Muscle of arm (tissue), 12 donors: ENCODE results near the gene ZFP82. TPM values are rescaled to one million over a fixed set of nuclear protein-coding genes. Genes with fewer than 3 reads are reported as not detected.

Experiments used
- DNase-seq: peaks from one replicate; pipeline ENCODE4 v3.0.0-alpha.2; 2013
- polyA plus RNA-seq, 12 donors: library from polyadenylated mRNA; unstranded; fragments of 120-200 nt; gene quantifications; one replicate each; pipeline ENCODE4 v1.2.1, GENCODE V29; 2013; ENCODE audit not compliant: insufficient read length in 12 of 12

Gene ZFP82
- polyA plus RNA-seq, 12 donors = 7.3 to 12.2 (median 10.5) TPM; not detected in 1

DNA sequence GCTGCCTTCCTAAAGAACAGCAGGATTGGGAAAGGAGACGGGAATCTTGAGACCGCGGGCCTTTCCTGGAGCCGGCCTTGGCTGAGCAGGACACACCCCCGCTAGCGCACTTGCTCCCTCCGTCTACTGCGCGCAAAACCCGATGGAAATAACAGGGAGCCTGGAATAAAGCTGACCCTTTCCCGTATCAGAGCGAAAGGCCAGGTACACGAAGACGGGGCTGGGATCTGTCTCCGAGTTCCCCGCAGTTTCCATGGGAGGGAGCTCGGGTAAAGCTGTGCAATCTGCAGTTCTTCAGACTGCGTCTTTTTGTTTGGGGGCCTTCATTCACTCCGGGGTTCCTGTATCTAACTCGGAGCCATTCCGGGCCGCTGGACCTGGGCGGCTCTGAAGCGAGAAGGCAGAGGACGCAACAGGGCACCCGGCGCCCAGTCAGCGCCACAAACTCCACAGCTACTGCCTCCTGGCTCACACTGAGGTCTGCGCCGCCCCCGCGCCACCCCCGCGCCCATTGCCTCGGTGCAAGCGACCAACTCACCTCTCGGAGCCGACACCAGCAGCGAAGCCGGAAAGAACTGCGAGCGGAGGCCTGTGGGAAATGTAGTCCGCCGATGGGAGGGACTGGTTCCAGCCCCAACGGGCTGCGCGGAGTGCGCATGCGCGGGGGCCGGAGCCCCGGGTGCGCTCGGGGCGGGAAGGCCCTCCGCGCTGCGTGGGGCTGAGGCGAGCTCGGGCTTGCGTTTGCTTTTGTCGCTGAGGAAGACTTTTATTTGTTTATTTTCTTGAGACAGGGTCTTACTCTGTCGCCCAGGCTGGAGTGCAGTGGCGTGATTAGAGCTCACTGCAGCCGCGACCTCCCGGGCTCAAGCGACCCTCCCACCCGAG, 39.6 kb downstream of the ZFP82 start, which contains the start of gene ZFP14:
ZFP14 (minus strand) TSS at position 577 of the 885 bp plus-strand sequence. CDS start 11,309 bp downstream, outside the sequence.
- peak; percentile 95 for DNase-seq

DNA sequence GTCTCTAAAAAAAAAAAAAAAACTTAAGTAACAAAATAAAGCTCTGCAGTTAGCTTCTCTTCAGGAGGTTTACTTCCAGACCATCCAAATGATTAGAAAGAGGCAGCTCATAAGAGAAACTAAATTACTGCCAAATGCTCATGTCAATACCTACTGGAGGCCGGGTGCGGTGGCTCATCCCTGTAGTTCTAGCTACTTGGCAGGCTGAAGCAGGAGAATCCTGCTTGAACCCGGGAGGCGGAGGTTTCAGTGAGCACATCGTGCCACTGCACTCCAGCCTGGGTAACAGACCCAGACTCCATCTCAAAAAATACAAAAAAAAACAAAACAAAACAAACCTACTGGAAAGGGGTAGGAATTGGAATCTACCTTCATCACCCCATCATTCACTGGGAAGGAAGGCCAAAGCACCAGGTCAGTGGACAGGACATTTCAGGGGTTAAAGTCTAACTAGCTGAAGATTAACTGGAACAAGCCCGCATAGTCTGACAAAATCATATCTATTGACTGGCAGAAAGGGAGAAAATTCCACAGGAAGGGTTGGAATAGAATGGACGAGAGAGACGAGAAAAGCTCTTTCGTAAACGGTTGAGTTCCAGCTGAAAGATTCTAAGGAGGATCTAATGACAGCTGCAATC, 40.8 kb downstream of the ZFP82 start:
- no peak for DNase-seq

GRCh38 chr19:36373638-36374156, 44.7 kb downstream of the ZFP82 start:
- DNase-seq = no peak

DNA sequence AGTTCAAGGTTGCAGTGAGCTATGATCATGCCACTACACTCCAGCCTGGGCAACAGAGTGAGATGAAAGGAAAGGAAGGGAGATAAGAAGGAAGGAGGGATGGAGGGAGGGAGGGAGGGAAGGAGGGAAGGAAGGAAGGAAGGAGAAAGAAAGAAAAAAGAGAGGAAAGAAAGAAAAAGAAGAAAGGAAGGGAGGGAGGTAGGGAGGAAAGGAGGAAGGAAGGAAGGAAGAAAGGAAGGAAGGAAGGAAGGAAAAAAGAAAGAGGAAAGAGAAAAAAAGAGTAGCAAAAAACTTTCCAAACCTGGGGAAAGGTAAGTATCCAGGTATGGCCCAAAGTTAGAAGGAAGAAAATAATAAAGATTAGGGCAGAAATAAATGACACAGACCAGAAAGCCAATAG, 46.6 kb downstream of the ZFP82 start:
- DNase-seq = no peak

GRCh38 chr19:36363845-36364244, 54.6 kb downstream of the ZFP82 start:
- no peak for DNase-seq

Other genes with a start within 250 kb of the ZFP82 start
- gene ZNF565, start 204.0 kb downstream of the ZFP82 start, polyA plus RNA-seq = 1 to 10 TPM in 10 of 12 donors, not detected in 2; 4.8 to 9.2 (median 6.3) TPM
- gene ZNF146, start 203.5 kb downstream of the ZFP82 start, polyA plus RNA-seq = 10 to 100 TPM in 11 of 12 donors, not detected in 1; 52.2 to 87.8 (median 74.5) TPM
- 10 to 100 TPM in 1 of 12 donors, 1 to 10 TPM in 10, not detected in 1; 5.1 to 13.3 (median 7.0) TPM for gene ZFP14, start 39.4 kb downstream of the ZFP82 start, polyA plus RNA-seq
- gene ZNF566, start 70.9 kb upstream of the ZFP82 start, polyA plus RNA-seq = 10 to 100 TPM in 9 of 12 donors, 1 to 10 TPM in 2, not detected in 1; 9.2 to 18.4 (median 10.8) TPM
- 10 to 100 TPM in 10 of 12 donors, 1 to 10 TPM in 1, not detected in 1; 9.8 to 21.6 (median 14.7) TPM for gene ZNF260, start 109.6 kb upstream of the ZFP82 start, polyA plus RNA-seq
- 10 to 100 TPM in 11 of 12 donors, not detected in 1; 10.9 to 25.4 (median 18.6) TPM for gene ZNF529, start 154.6 kb upstream of the ZFP82 start, polyA plus RNA-seq
- gene ZNF382, start 186.7 kb upstream of the ZFP82 start, polyA plus RNA-seq = 10 to 100 TPM in 5 of 12 donors, 1 to 10 TPM in 6, not detected in 1; 5.6 to 13.9 (median 9.7) TPM
- gene ZNF461, start 248.2 kb upstream of the ZFP82 start, polyA plus RNA-seq = 10 to 100 TPM in 5 of 12 donors, 1 to 10 TPM in 6, not detected in 1; 5.5 to 16.2 (median 9.3) TPM